Gastroesophageal sphincter (tissue), 4 donors: ENCODE results near the gene TOR1AIP1. TPM values are rescaled to one million over a fixed set of nuclear protein-coding genes. Genes with fewer than 3 reads are reported as not detected.

Experiments
- ATAC-seq: fragments of 150-250 bp; one replicate; pipeline ENCODE4 v1.9.1; 2016; ENCODE audit warnings: mild to moderate bottlenecking, moderate library complexity
- H3K27ac ChIP-seq, 4 donors: fragments of 200-600 bp; sonication (generic) in 3 of 4; 1 replicate in 3 of 4; 2 replicates in 1 of 4; pipeline ENCODE4 v1.5.1; 2016 to 2019
- H3K27me3 ChIP-seq: fragments of 200-600 bp; sonication (generic); one replicate; pipeline ENCODE4 v1.5.1; 2019
- H3K36me3 ChIP-seq, 2 donors: fragments of 200-600 bp; sonication (generic); one replicate each; pipeline ENCODE4 v1.5.1; 2019; ENCODE audit warnings: control low read depth in 1 of 2
- H3K4me1 ChIP-seq, 3 donors: fragments of 200-600 bp; sonication (generic); 1 replicate in 2 of 3; 2 replicates in 1 of 3; pipeline ENCODE4 v1.5.1; 2016 to 2019; ENCODE audit warnings: control low read depth in 2 of 3
- H3K4me3 ChIP-seq, 2 donors: fragments of 200-600 bp; sonication (generic); one replicate each; pipeline ENCODE4 v1.5.1; 2019; ENCODE audit warnings: mild to moderate bottlenecking in 1 of 2, moderate library complexity in 1 of 2
- H3K9me3 ChIP-seq, 3 donors: fragments of 200-600 bp; sonication (generic); one replicate each; pipeline ENCODE4 v1.5.1; 2017 to 2019; ENCODE audit warnings: control low read depth in 2 of 3
- CTCF ChIP-seq, 4 experiments: fragments of 200-600 bp in 2 of 4; fragments of 450-650 bp in 2 of 4; sonication (generic) in 1 of 4; IDR thresholded peaks; one replicate each; pipeline ENCODE4 v1.5.1; 2017 to 2019; ENCODE audit warnings: antibody characterized with exemption in 4 of 4, mild to moderate bottlenecking in 2 of 4, moderate library complexity in 2 of 4
- EP300 ChIP-seq: sonication (generic); formaldehyde crosslinking; IDR thresholded peaks from one replicate; pipeline ENCODE4 v1.6.1; 2017; ENCODE audit warnings: antibody characterized with exemption, mild to moderate bottlenecking
- POLR2A ChIP-seq, 2 donors: fragments of 450-650 bp; IDR thresholded peaks; one replicate each; pipeline ENCODE4 v1.6.1; 2017; ENCODE audit warnings: antibody characterized with exemption in 2 of 2, mild to moderate bottlenecking in 2 of 2, moderate library complexity in 1 of 2
- POLR2AphosphoS5 ChIP-seq: sonication (generic); formaldehyde crosslinking; IDR thresholded peaks from one replicate; pipeline ENCODE4 v1.6.1; 2017; ENCODE audit warnings: antibody characterized with exemption
- WGBS, 2 donors: methylation state at CpG; one replicate each; pipeline ENCODE4 v1.1.5; 2018; ENCODE audit warnings: low coverage in 1 of 2; 5-methylcytosine and 5-hydroxymethylcytosine counted together
- total RNA-seq, 4 donors: library from RNA; depleted of rRNA; stranded (reverse); fragments of >200 nt; gene quantifications; one replicate each; pipeline ENCODE4 v1.1.0, GENCODE V29; 2016

Gene TOR1AIP1
- total RNA-seq, 4 donors from 2014 or later, result 132 to 162 (median 141) TPM

- Histone ChIP-seq H3K4me3 (no peak overlapping the region), H3K9me3 (no peaks in the 10 kb centered on the region), H3K27ac (no peak overlapping the region), H3K27me3 (no peaks in the 10 kb centered on the region), H3K36me3 (no peaks in the 10 kb centered on the region), H3K4me1 (no peaks in the 10 kb centered on the region)
- no peak for ATAC-seq
- TF ChIP-seq POLR2A (IDR thresholded peaks at IDR 0.05) (no peak), CTCF (IDR thresholded peaks at IDR 0.05) (no peak), POLR2AphosphoS5 (no peak), EP300 (no peak)
Measured at GRCh38 chr1:179937668-179938254, 55.7 kb downstream of the TOR1AIP1 start.

- 22 to 38% methylated on average over 2 of the region's 2 CpGs for WGBS, 2 donors
- TF ChIP-seq CTCF (IDR thresholded peaks at IDR 0.05) (no peak), POLR2A (IDR thresholded peaks at IDR 0.05) (no peak), POLR2AphosphoS5 (no peak), EP300 (no peak)
- no peaks in the 10 kb centered on the region for H3K9me3 ChIP-seq
Measured at GRCh38 chr1:179938752-179939151, 56.7 kb downstream of the TOR1AIP1 start.

GRCh38 chr1:179939941-179940340 is 57.9 kb downstream of the TOR1AIP1 start:
- no peaks in the 10 kb centered on the region for H3K27me3 ChIP-seq
- no peaks in the 10 kb centered on the region for H3K36me3 ChIP-seq
- no peak overlapping the region for H3K27ac ChIP-seq
- WGBS, 2 donors, result 88% methylated on average over 1 of the region's 1 CpG; no CpG with 5 or more reads in 1 of the 2 donors
- no peak for ATAC-seq
- H3K4me3 ChIP-seq, result no peak overlapping the region
- TF ChIP-seq EP300 (no peak), POLR2A (IDR thresholded peaks at IDR 0.05) (no peak), POLR2AphosphoS5 (no peak), CTCF (IDR thresholded peaks at IDR 0.05) (no peak)
- no peaks in the 10 kb centered on the region for H3K9me3 ChIP-seq
- no peaks in the 10 kb centered on the region for H3K4me1 ChIP-seq

More at GRCh38 chr1:179938752-179939151, 56.7 kb downstream of the TOR1AIP1 start:
- no peaks in the 10 kb centered on the region for H3K27me3 ChIP-seq
- no peak overlapping the region for H3K27ac ChIP-seq
- ATAC-seq, result no peak
- H3K4me1 ChIP-seq, result no peaks in the 10 kb centered on the region
- H3K4me3 ChIP-seq, result no peak overlapping the region
- no peaks in the 10 kb centered on the region for H3K36me3 ChIP-seq

GRCh38 chr1:179941454-179941853 is 59.4 kb downstream of the TOR1AIP1 start:
- ATAC-seq, result no peak
- Histone ChIP-seq H3K27me3 (no peaks in the 10 kb centered on the region), H3K4me1 (no peaks in the 10 kb centered on the region), H3K36me3 (no peaks in the 10 kb centered on the region), H3K9me3 (no peaks in the 10 kb centered on the region), H3K27ac (no peak overlapping the region), H3K4me3 (no peak overlapping the region)
- WGBS, 2 donors, result 39% methylated on average over 2 of the region's 2 CpGs; no CpG with 5 or more reads in 1 of the 2 donors
- TF ChIP-seq POLR2A (IDR thresholded peaks at IDR 0.05) (no peak), CTCF (IDR thresholded peaks at IDR 0.05) (no peak), EP300 (no peak), POLR2AphosphoS5 (no peak)

GRCh38 chr1:179950651-179951050 is 68.6 kb downstream of the TOR1AIP1 start:
- TF ChIP-seq POLR2AphosphoS5 (no peak), CTCF (IDR thresholded peaks at IDR 0.05) (no peak), EP300 (no peak), POLR2A (IDR thresholded peaks at IDR 0.05) (no peak)
- H3K36me3 ChIP-seq, result no peaks in the 10 kb centered on the region
- no peak for ATAC-seq
- H3K27ac ChIP-seq, result no peak overlapping the region
- 83 to 87% methylated on average over 7 of the region's 7 CpGs for WGBS, 2 donors
- H3K4me1 ChIP-seq, result peaks cover 0 to 13% (median 5%) of the 10 kb centered on the region in 3 donors
- no peaks in the 10 kb centered on the region for H3K9me3 ChIP-seq
- no peak overlapping the region for H3K4me3 ChIP-seq
- H3K27me3 ChIP-seq, result no peaks in the 10 kb centered on the region
